A549 (cell line): ENCODE results near the gene GNB5.

Experiments used
- EHMT2 ChIP-seq: fragments of 200-600 bp; sonication (generic); IDR thresholded peaks from 2 replicates; pipeline ENCODE4 v1.6.1; 2016; ENCODE audit warnings: antibody characterized with exemption, low read depth, mild to moderate bottlenecking, moderate library complexity
- EP300 ChIP-seq, 2 experiments: fragments of >200 bp; sonication (Bioruptor Twin); formaldehyde crosslinking; IDR thresholded peaks; 2 replicates in 1 of 2; 3 replicates in 1 of 2; pipeline ENCODE4 v1.6.1; 2016 to 2017
- JUN ChIP-seq, 2 experiments: fragments of >200 bp; sonication (Bioruptor Twin); formaldehyde crosslinking; IDR thresholded peaks; 2 replicates in 1 of 2; 3 replicates in 1 of 2; pipeline ENCODE4 v1.6.1; 2016 to 2017
- NFE2L2 ChIP-seq: fragments of 150-350 bp; conservative IDR thresholded peaks from 2 replicates; pipeline ENCODE4 v1.6.1; 2014; ENCODE audit warnings: low read length
- NPAS2 ChIP-seq: fragments of 250-450 bp; sonication (Bioruptor Pico); IDR thresholded peaks from 2 replicates; pipeline ENCODE4 v1.8.0; 2022; ENCODE audit warnings: mild to moderate bottlenecking, moderate library complexity, borderline replicate concordance
- PHF8 ChIP-seq: fragments of 200-600 bp; sonication (generic); IDR thresholded peaks from 2 replicates; pipeline ENCODE4 v1.6.1; 2016; ENCODE audit warnings: low read depth, mild to moderate bottlenecking, antibody characterized with exemption, moderate library complexity, borderline replicate concordance
- POLR2A ChIP-seq: IDR thresholded peaks from 2 replicates; pipeline ENCODE4 v1.6.1; 2012; ENCODE audit warnings: mild to moderate bottlenecking, low read length
- RAD21 ChIP-seq, 2 experiments: fragments of >200 bp in 1 of 2; sonication (Bioruptor Twin) in 1 of 2; formaldehyde crosslinking in 1 of 2; IDR thresholded peaks in 1 of 2; conservative IDR thresholded peaks in 1 of 2; 2 replicates in 1 of 2; 3 replicates in 1 of 2; pipeline ENCODE4 v1.6.1; 2012 to 2018; ENCODE audit warnings: inconsistent platforms in 1 of 2
- RARB ChIP-seq: fragments of 250-450 bp; sonication (Bioruptor Pico); IDR thresholded peaks from 2 replicates; pipeline ENCODE4 v1.8.0; 2021; ENCODE audit warnings: mild to moderate bottlenecking, moderate library complexity
- TF ChIP-seq, protein P1 (sequence below): fragments of >200 bp; sonication (Bioruptor Twin); formaldehyde crosslinking; IDR thresholded peaks from 3 replicates; pipeline ENCODE4 v1.5.1; 2016

DNA sequence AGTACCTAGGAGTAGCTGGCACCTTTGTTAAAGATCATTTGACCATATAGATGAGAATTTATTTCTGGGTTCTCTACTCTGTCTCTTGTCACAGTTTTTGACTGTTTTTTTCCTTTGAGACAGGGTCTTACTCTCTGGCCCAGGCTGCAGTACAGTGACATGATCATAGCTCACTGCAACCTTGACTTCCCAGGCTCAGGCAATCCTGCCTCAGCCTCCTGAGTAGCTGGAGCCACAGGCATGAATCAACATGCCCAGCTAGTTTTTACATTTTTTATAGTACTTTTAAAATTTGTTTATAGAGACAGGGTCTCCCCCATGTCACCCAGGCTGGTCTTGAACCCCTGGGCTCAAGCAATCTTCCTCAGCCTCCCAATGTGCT is 123.7 kb downstream of the GNB5 start:
- TF ChIP-seq, protein P1, sequence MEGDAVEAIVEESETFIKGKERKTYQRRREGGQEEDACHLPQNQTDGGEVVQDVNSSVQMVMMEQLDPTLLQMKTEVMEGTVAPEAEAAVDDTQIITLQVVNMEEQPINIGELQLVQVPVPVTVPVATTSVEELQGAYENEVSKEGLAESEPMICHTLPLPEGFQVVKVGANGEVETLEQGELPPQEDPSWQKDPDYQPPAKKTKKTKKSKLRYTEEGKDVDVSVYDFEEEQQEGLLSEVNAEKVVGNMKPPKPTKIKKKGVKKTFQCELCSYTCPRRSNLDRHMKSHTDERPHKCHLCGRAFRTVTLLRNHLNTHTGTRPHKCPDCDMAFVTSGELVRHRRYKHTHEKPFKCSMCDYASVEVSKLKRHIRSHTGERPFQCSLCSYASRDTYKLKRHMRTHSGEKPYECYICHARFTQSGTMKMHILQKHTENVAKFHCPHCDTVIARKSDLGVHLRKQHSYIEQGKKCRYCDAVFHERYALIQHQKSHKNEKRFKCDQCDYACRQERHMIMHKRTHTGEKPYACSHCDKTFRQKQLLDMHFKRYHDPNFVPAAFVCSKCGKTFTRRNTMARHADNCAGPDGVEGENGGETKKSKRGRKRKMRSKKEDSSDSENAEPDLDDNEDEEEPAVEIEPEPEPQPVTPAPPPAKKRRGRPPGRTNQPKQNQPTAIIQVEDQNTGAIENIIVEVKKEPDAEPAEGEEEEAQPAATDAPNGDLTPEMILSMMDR: no peak
- no peak for TF ChIP-seq NFE2L2
- no peak for TF ChIP-seq EHMT2
- no peak for TF ChIP-seq EP300 (IDR thresholded peaks at IDR 0.05)
- no peak for TF ChIP-seq PHF8
- no peak for TF ChIP-seq RAD21 (conservative IDR thresholded peaks at IDR 0.05 in 1 of 2, IDR thresholded peaks at IDR 0.05 in 1 of 2)
- peak in 1 of 2 experiments; percentile 7; a peak in 2 of 5 replicates for TF ChIP-seq JUN (IDR thresholded peaks at IDR 0.05)
- no peak for TF ChIP-seq POLR2A
- no peak for TF ChIP-seq NPAS2 (CRISPR knock-in tag)
- TF ChIP-seq RARB (CRISPR knock-in tag): no peak
